Measurements from ENCODE around the gene TUT1. TPM values are rescaled to one million over a fixed set of nuclear protein-coding genes. Genes with fewer than 3 reads are reported as not detected.
"Not testable (repeated sequence)": the region's sequence is repeated elsewhere in the genome, so short reads cannot be mapped to it uniquely, and the experiment has no call there.

TUT1 gene
- total RNA-seq, 4 donors from 2014 or later: 7.1 to 19.3 (median 8.6) TPM

DNA sequence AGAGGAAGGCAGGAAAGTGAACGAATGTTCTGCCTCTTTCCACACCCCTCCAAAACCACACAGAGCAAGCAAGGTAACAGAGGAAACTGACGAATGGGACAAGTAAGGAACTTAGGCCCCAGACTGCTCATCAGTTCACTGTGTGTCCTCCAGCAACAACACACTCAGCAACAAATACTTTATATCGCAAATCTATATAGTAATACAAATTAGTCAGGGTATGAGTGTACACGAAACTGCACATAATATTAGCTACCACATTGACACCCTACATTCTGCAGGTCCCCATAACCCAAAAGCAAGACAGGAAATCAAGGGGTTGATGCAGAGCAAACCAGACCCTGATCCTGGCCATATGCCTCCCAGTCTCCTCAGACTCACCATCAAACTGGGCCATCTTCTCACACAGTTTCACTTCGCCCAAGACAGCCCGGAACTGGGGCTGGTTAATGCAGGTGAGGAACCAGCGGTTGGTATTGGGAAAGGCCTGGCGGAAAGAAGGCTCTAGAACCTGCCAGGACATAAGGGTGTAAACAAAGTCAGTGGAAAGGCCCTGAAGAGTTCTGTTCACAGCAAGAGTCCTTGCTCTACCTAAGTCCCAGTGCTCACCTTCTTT is 24.2 kb downstream of the TUT1 start:
- H3K4me1 ChIP-seq: peaks cover 0 to 5% of the 10 kb centered on the region in 2 donors
- no peak overlapping the region for H3K4me3 ChIP-seq
- H3K9me3 ChIP-seq: no peaks in the 10 kb centered on the region
- no peak overlapping the region for H3K27ac ChIP-seq
- TF ChIP-seq, protein P1, sequence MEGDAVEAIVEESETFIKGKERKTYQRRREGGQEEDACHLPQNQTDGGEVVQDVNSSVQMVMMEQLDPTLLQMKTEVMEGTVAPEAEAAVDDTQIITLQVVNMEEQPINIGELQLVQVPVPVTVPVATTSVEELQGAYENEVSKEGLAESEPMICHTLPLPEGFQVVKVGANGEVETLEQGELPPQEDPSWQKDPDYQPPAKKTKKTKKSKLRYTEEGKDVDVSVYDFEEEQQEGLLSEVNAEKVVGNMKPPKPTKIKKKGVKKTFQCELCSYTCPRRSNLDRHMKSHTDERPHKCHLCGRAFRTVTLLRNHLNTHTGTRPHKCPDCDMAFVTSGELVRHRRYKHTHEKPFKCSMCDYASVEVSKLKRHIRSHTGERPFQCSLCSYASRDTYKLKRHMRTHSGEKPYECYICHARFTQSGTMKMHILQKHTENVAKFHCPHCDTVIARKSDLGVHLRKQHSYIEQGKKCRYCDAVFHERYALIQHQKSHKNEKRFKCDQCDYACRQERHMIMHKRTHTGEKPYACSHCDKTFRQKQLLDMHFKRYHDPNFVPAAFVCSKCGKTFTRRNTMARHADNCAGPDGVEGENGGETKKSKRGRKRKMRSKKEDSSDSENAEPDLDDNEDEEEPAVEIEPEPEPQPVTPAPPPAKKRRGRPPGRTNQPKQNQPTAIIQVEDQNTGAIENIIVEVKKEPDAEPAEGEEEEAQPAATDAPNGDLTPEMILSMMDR (IDR thresholded peaks at IDR 0.05): no peak
- TF ChIP-seq POLR2A (IDR thresholded peaks at IDR 0.05): no peak
- intact Hi-C loops (cut with DNase I; ENCODE audit: low total_unique reads): no loop called here
- H3K27me3 ChIP-seq: no peaks in the 10 kb centered on the region
- no peaks in the 10 kb centered on the region for H3K36me3 ChIP-seq
- DNase-seq: no peak

DNA sequence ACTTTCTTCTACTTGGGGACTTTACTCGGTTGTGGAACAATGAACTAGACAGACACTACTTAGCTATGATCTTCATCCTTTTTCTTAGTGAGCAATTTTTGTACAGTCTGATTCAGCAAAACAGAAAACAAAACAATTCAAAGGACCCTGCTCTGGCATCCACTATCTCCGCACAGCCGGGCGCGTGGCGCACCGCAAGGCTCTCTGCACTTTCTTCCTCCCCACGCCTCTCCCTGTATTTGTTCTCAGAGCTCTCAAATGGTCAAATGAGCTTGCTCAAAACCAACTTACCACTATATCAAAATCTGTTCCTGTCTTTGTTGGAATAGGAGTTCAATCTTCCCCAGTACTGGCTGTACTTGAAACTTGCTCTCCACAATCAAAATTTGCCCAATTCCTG is 25.1 kb downstream of the TUT1 start:
- TF ChIP-seq, protein P1 (IDR thresholded peaks at IDR 0.05): no peak
- no peak for TF ChIP-seq POLR2A (IDR thresholded peaks at IDR 0.05)
- no peaks in the 10 kb centered on the region for H3K27me3 ChIP-seq

DNA sequence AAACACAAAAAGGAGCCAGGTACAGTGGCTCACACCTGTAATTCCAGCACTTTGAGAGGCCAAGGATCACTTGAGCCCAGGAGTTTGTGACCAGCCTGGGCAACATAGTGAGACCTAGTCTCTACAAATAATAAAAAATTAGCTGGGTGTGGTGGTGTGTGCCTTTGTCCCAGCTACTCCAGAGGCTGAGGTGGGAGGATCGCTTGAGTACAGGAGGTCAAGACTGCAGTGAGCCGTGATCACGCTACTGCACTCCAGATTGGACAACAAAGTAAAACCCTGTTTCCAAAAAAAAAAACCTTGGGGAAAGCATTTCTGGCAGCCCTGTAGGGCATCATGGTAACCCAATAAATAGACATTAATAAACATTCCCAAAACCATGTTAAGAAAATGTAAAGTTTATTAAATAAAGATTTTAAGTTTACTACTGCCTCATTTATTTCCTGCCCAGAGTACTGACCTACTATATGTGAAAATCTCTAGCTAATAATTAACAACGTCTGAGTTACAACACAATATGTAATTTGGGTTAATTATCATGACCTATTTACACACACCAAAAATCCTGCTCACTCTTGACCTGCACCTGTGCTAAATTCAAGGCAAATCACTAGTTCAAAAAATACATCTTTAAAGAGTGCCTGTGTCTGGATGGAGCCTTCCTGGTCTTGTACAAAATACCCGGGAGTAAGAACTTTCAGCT is 26.1 kb downstream of the TUT1 start:
- TF ChIP-seq, protein P1 (IDR thresholded peaks at IDR 0.05): no peak
- no peak for TF ChIP-seq POLR2A (IDR thresholded peaks at IDR 0.05)
- no peaks in the 10 kb centered on the region for H3K36me3 ChIP-seq
- H3K27ac ChIP-seq: no peak overlapping the region
- no peak overlapping the region for H3K4me3 ChIP-seq
- peaks cover 3 to 10% of the 10 kb centered on the region in 2 donors for H3K4me1 ChIP-seq
- DNase-seq: no peak
- H3K9me3 ChIP-seq: no peaks in the 10 kb centered on the region
- no peaks in the 10 kb centered on the region for H3K27me3 ChIP-seq
- intact Hi-C loops (cut with DNase I; ENCODE audit: low total_unique reads): no loop called here

More for the DNA sequence above, 25.1 kb downstream of the TUT1 start:
- no peak overlapping the region for H3K4me3 ChIP-seq
- no peak for DNase-seq
- no peaks in the 10 kb centered on the region for H3K9me3 ChIP-seq
- H3K36me3 ChIP-seq: no peaks in the 10 kb centered on the region
- peaks cover 0 to 5% of the 10 kb centered on the region in 2 donors for H3K4me1 ChIP-seq
- intact Hi-C loops (cut with DNase I; ENCODE audit: low total_unique reads): no loop called here
- peak overlapping the region in 1 of 2 donors; percentile 6 for H3K27ac ChIP-seq

DNA sequence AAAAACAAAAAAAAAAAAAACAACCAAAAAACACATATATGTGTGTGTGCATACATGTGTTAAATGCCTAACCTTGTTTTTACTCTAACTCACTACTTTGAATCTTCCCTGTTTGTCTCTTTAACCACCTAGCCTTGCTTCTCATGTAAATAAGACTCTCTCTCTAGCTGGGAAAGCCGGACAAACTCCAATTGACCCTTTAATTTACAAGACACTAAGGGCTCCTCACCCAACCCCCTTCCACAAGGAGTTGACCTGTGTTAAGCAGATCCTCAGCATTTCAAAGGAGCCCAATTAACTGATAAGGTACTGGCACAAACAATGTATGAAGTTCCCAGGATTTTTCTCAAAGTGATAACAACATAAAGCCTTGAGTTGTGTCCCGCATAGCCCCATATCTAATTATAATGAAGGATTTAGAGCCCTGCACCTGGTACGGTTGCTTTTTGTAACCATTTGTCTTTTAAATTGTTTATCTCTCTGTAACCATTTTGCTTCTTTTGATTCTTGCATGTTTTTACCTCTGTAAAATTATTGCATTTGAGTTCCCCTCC is 29.6 kb downstream of the TUT1 start:
- H3K4me1 ChIP-seq, H3K36me3 ChIP-seq: not testable (repeated sequence)
- H3K27ac ChIP-seq: peak overlapping the region; percentile 90 to 92

DNA sequence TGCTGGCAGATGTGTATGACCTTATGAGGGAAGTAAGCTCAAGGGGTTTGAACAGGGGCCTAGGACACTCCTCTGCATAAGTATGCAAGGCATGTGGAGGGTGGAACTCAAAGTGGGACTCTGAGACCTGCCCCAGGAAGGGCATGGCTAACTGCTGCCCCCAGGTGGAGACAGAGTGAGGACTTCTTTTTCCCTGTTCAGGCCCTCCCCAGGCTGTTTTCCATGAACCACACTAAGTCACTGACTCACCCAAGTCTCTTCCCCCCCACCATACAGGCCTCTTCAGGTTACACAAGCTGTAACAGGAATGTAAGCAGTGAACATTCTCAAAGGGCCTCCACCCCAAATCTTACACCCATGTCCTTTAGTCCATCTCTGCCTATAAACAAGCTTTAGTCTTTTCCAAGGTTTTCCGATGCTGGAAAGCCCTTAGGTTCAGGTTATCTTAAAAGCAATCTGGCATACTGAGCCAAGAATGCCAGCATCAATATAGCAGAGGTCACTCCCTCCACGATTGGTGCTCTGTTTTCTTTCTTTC is 30.7 kb downstream of the TUT1 start:
- Histone ChIP-seq H3K9me3 (no peaks in the 10 kb centered on the region), H3K36me3 (no peaks in the 10 kb centered on the region), H3K27ac (peak overlapping the region; percentile 90 to 92), H3K27me3 (no peaks in the 10 kb centered on the region), H3K4me1 (peaks cover 12 to 14% of the 10 kb centered on the region in 2 donors), H3K4me3 (no peak overlapping the region)
- peak; percentile 92 to 96 for DNase-seq
- intact Hi-C loops (cut with DNase I; ENCODE audit: low total_unique reads): no loop called here
- TF ChIP-seq, protein P1 (IDR thresholded peaks at IDR 0.05): peak; percentile 87 to 91 (median 90)
- TF ChIP-seq POLR2A (IDR thresholded peaks at IDR 0.05): no peak

More for the DNA sequence above, 29.6 kb downstream of the TUT1 start:
- intact Hi-C loops (cut with DNase I; ENCODE audit: low total_unique reads); H3K9me3 ChIP-seq; H3K4me3 ChIP-seq; DNase-seq; H3K27me3 ChIP-seq: not testable (repeated sequence)

DNA sequence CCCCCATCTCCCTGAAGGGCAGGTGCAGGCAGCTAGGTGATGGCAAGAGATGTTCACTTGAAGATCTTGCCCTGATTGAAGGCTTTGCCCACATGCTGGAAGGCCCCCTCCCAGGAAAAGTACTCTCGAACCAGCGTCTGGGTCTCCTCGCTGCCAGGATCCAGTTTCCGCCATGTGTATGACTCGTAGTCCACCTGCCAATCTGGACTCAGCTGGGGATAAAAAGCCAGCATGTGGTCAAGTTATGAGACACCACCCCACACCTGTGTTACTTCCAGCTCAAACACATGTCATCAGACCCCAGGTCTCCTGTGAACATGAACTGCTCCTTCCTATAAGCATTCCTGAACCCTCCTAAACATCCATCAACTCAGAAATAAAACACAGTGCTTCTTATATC is 31.7 kb downstream of the TUT1 start:
- intact Hi-C loops (cut with DNase I; ENCODE audit: low total_unique reads); H3K9me3 ChIP-seq; H3K36me3 ChIP-seq; H3K27me3 ChIP-seq; H3K4me3 ChIP-seq; DNase-seq: not testable (repeated sequence)
- H3K4me1 ChIP-seq: peaks cover 12 to 24% of the 10 kb centered on the region in 2 donors
- peak overlapping the region; percentile 90 to 92 for H3K27ac ChIP-seq
